ENCODE measurements around the gene RTL9. TPM values are rescaled to one million over a fixed set of nuclear protein-coding genes. Genes with fewer than 3 reads are reported as not detected.

The RTL9 gene
- total and polyA plus RNA-seq, 4 donors: 0.09 to 0.26 TPM; not detected in 2

DNA sequence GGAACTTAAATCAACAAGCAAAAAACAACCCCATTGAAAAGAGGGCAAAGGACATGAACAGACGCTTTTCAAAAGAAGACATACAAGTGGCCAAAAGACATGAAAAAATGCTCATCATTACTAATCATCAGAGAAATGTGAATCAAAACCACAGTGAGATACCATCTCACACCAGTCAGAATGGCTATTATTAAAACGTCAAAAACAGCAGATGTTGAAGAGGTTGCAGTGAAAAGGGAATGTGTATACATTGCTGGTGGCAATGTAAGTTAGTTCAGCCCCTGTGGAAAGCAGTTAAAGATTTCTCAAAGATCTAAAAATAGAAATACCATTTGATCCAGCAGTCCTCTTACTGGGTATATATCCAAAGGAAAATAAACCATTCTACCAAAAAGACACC, 22.6 kb downstream of the RTL9 start:
- no peak for ATAC-seq (ENCODE audit: low FRiP score)
- intact Hi-C loops (cut with DNase I): no loop called here

GRCh38 chrX:110383414-110383813, 24.8 kb downstream of the RTL9 start:
- Histone ChIP-seq H3K36me3 (ENCODE audit: control insufficient read depth in 1 of 2, insufficient read depth in 2 of 2, low read length in 1 of 2) (no peaks in the 10 kb centered on the region), H3K4me1 (ENCODE audit: control insufficient read depth in 1 of 2, insufficient read depth in 2 of 2, low read length in 2 of 2) (no peaks in the 10 kb centered on the region), H3K9me3 (ENCODE audit: control insufficient read depth, low read length) (no peaks in the 10 kb centered on the region), H3K27me3 (ENCODE audit: control insufficient read depth in 1 of 2, insufficient read depth in 2 of 2, low read length in 1 of 2) (no peaks in the 10 kb centered on the region), H3K4me3 (ENCODE audit: low read length in 2 of 2) (no peak overlapping the region), H3K27ac (ENCODE audit: low read depth in 1 of 2, low read length in 2 of 2) (no peak overlapping the region)
- 46 to 49% methylated on average over 2 of the region's 2 CpGs for WGBS, 2 donors
- ATAC-seq (ENCODE audit: low FRiP score) (no peak), DNase-seq (no peak)
- intact Hi-C loops (cut with DNase I): no loop called here

More for the DNA sequence above, 22.6 kb downstream of the RTL9 start:
- Histone ChIP-seq H3K27me3 (ENCODE audit: control insufficient read depth in 1 of 2, insufficient read depth in 2 of 2, low read length in 1 of 2) (no peaks in the 10 kb centered on the region), H3K4me3 (ENCODE audit: low read length in 2 of 2) (no peak overlapping the region), H3K4me1 (ENCODE audit: control insufficient read depth in 1 of 2, insufficient read depth in 2 of 2, low read length in 2 of 2) (no peaks in the 10 kb centered on the region), H3K36me3 (ENCODE audit: control insufficient read depth in 1 of 2, insufficient read depth in 2 of 2, low read length in 1 of 2) (no peaks in the 10 kb centered on the region), H3K9me3 (ENCODE audit: control insufficient read depth, low read length) (no peaks in the 10 kb centered on the region), H3K27ac (ENCODE audit: low read depth in 1 of 2, low read length in 2 of 2) (no peak overlapping the region)
- WGBS, 2 donors: 58 to 63% methylated on average over 2 of the region's 2 CpGs
- DNase-seq: no peak

- DNase-seq: no peak
- Histone ChIP-seq H3K27me3 (ENCODE audit: control insufficient read depth in 1 of 2, insufficient read depth in 2 of 2, low read length in 1 of 2) (no peaks in the 10 kb centered on the region), H3K4me3 (ENCODE audit: low read length in 2 of 2) (no peak overlapping the region), H3K27ac (ENCODE audit: low read depth in 1 of 2, low read length in 2 of 2) (no peak overlapping the region), H3K9me3 (ENCODE audit: control insufficient read depth, low read length) (no peaks in the 10 kb centered on the region), H3K4me1 (ENCODE audit: control insufficient read depth in 1 of 2, insufficient read depth in 2 of 2, low read length in 2 of 2) (no peaks in the 10 kb centered on the region), H3K36me3 (ENCODE audit: control insufficient read depth in 1 of 2, insufficient read depth in 2 of 2, low read length in 1 of 2) (no peaks in the 10 kb centered on the region)
- no peak for ATAC-seq (ENCODE audit: low FRiP score)
- intact Hi-C loops (cut with DNase I): no loop called here
- WGBS, 2 donors: 59 to 91% methylated on average over 2 of the region's 2 CpGs
These were observed 25.8 kb downstream of the RTL9 start for GRCh38 chrX:110384490-110384889.

DNA sequence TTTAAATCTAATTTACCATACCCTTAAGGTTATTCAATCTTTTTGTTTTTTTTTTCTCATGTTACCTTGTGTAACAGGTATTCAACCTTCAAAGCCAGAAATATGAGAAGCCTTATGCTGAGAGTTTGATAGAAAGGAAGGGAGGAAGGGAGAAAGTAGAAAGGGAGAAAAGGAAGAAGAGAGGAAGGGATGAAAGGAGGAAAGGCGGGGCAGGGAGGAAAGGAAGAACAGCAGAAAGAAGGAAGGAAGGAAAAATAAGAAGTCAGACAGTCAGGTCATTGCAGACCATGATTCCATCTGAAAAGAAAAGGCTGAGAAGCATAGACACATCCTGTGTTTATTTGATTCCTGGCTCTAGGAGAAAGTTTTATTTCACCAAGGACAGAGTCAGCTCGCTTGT, 30.9 kb downstream of the RTL9 start:
- H3K27ac ChIP-seq (ENCODE audit: low read depth in 1 of 2, low read length in 2 of 2): no peak overlapping the region
- intact Hi-C loops (cut with DNase I): no loop called here
- 61 to 83% methylated on average over 2 of the region's 2 CpGs for WGBS, 2 donors
- H3K4me3 ChIP-seq (ENCODE audit: low read length in 2 of 2): no peak overlapping the region
- no peaks in the 10 kb centered on the region for H3K27me3 ChIP-seq (ENCODE audit: control insufficient read depth in 1 of 2, insufficient read depth in 2 of 2, low read length in 1 of 2)
- DNase-seq (no peak), ATAC-seq (ENCODE audit: low FRiP score) (no peak)
- no peaks in the 10 kb centered on the region for H3K4me1 ChIP-seq (ENCODE audit: control insufficient read depth in 1 of 2, insufficient read depth in 2 of 2, low read length in 2 of 2)
- H3K36me3 ChIP-seq (ENCODE audit: control insufficient read depth in 1 of 2, insufficient read depth in 2 of 2, low read length in 1 of 2): no peaks in the 10 kb centered on the region
- H3K9me3 ChIP-seq (ENCODE audit: control insufficient read depth, low read length): no peaks in the 10 kb centered on the region

DNA sequence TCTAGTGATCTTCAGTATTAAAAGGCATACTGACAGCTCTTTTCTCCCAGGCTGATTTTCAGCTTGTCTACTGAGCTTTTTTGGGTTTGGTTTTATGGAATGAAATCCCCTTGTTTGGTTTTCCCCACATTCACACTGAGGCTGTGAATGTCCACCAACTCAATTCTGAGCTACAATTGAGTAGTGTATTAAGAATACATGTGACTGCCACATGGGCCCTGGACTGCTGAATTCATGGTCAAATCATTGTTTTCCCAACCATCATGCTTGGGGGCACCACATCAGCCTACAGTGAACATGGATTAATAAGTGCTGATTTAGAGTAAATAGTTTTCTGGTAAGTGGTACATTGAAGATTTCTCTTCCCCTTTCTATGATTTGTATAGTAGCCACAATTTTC, 32.4 kb downstream of the RTL9 start:
- no peak for ATAC-seq (ENCODE audit: low FRiP score)
- Histone ChIP-seq H3K4me3 (ENCODE audit: low read length in 2 of 2) (no peak overlapping the region), H3K27ac (ENCODE audit: low read depth in 1 of 2, low read length in 2 of 2) (no peak overlapping the region), H3K27me3 (ENCODE audit: control insufficient read depth in 1 of 2, insufficient read depth in 2 of 2, low read length in 1 of 2) (no peaks in the 10 kb centered on the region), H3K9me3 (ENCODE audit: control insufficient read depth, low read length) (no peaks in the 10 kb centered on the region), H3K36me3 (ENCODE audit: control insufficient read depth in 1 of 2, insufficient read depth in 2 of 2, low read length in 1 of 2) (no peaks in the 10 kb centered on the region), H3K4me1 (ENCODE audit: control insufficient read depth in 1 of 2, insufficient read depth in 2 of 2, low read length in 2 of 2) (no peaks in the 10 kb centered on the region)
- no peak for DNase-seq
- intact Hi-C loops (cut with DNase I): no loop called here

GRCh38 chrX:110394651-110395050, 36.0 kb downstream of the RTL9 start:
- Histone ChIP-seq H3K4me1 (ENCODE audit: control insufficient read depth in 1 of 2, insufficient read depth in 2 of 2, low read length in 2 of 2) (no peaks in the 10 kb centered on the region), H3K36me3 (ENCODE audit: control insufficient read depth in 1 of 2, insufficient read depth in 2 of 2, low read length in 1 of 2) (no peaks in the 10 kb centered on the region), H3K9me3 (ENCODE audit: control insufficient read depth, low read length) (no peaks in the 10 kb centered on the region), H3K4me3 (ENCODE audit: low read length in 2 of 2) (no peak overlapping the region), H3K27me3 (ENCODE audit: control insufficient read depth in 1 of 2, insufficient read depth in 2 of 2, low read length in 1 of 2) (no peaks in the 10 kb centered on the region), H3K27ac (ENCODE audit: low read depth in 1 of 2, low read length in 2 of 2) (no peak overlapping the region)
- DNase-seq (no peak), ATAC-seq (ENCODE audit: low FRiP score) (no peak)
- intact Hi-C loops (cut with DNase I): no loop called here
- WGBS, 2 donors: 67 to 86% methylated on average over 2 of the region's 2 CpGs

GRCh38 chrX:110395877-110396276, 37.2 kb downstream of the RTL9 start:
- intact Hi-C loops (cut with DNase I): no loop called here
- WGBS, 2 donors: 81 to 86% methylated on average over 1 of the region's 1 CpG
- ATAC-seq (ENCODE audit: low FRiP score) (no peak), DNase-seq (no peak)
- Histone ChIP-seq H3K9me3 (ENCODE audit: control insufficient read depth, low read length) (no peaks in the 10 kb centered on the region), H3K36me3 (ENCODE audit: control insufficient read depth in 1 of 2, insufficient read depth in 2 of 2, low read length in 1 of 2) (no peaks in the 10 kb centered on the region), H3K4me1 (ENCODE audit: control insufficient read depth in 1 of 2, insufficient read depth in 2 of 2, low read length in 2 of 2) (no peaks in the 10 kb centered on the region), H3K27ac (ENCODE audit: low read depth in 1 of 2, low read length in 2 of 2) (no peak overlapping the region), H3K4me3 (ENCODE audit: low read length in 2 of 2) (no peak overlapping the region), H3K27me3 (ENCODE audit: control insufficient read depth in 1 of 2, insufficient read depth in 2 of 2, low read length in 1 of 2) (no peaks in the 10 kb centered on the region)

- WGBS, 2 donors: 64 to 76% methylated on average over 4 of the region's 4 CpGs
- no peak overlapping the region for H3K4me3 ChIP-seq (ENCODE audit: low read length in 2 of 2)
- H3K9me3 ChIP-seq (ENCODE audit: control insufficient read depth, low read length): no peaks in the 10 kb centered on the region
- DNase-seq (no peak), ATAC-seq (ENCODE audit: low FRiP score) (no peak)
- H3K4me1 ChIP-seq (ENCODE audit: control insufficient read depth in 1 of 2, insufficient read depth in 2 of 2, low read length in 2 of 2): no peaks in the 10 kb centered on the region
- H3K27ac ChIP-seq (ENCODE audit: low read depth in 1 of 2, low read length in 2 of 2): no peak overlapping the region
- no peaks in the 10 kb centered on the region for H3K36me3 ChIP-seq (ENCODE audit: control insufficient read depth in 1 of 2, insufficient read depth in 2 of 2, low read length in 1 of 2)
- intact Hi-C loops (cut with DNase I): no loop called here
- no peaks in the 10 kb centered on the region for H3K27me3 ChIP-seq (ENCODE audit: control insufficient read depth in 1 of 2, insufficient read depth in 2 of 2, low read length in 1 of 2)
These were observed 38.1 kb downstream of the RTL9 start for GRCh38 chrX:110396735-110397134.

DNA sequence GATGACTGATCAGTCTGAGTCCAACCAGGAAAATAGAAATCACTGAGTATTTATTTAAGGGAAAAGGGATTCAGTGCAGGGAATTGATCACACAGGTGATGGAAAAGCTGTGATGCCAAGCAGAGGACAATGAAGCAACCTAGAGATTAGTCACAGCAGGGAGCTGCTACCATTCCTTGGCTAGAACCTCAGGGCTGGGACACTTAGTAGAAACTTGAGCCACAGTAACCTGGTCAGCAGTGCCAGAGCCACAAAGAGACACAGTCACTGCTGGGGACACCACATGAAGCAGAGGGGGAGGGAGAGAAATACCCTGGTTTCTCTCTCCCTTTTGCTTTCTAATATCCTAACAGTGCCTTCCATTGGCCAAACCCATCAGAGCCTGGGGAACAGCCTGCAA, 38.7 kb downstream of the RTL9 start:
- H3K9me3 ChIP-seq (ENCODE audit: control insufficient read depth, low read length): no peaks in the 10 kb centered on the region
- no peak overlapping the region for H3K4me3 ChIP-seq (ENCODE audit: low read length in 2 of 2)
- H3K36me3 ChIP-seq (ENCODE audit: control insufficient read depth in 1 of 2, insufficient read depth in 2 of 2, low read length in 1 of 2): no peaks in the 10 kb centered on the region
- no peak for ATAC-seq (ENCODE audit: low FRiP score)
- intact Hi-C loops (cut with DNase I): no loop called here
- H3K27ac ChIP-seq (ENCODE audit: low read depth in 1 of 2, low read length in 2 of 2): no peak overlapping the region
- H3K4me1 ChIP-seq (ENCODE audit: control insufficient read depth in 1 of 2, insufficient read depth in 2 of 2, low read length in 2 of 2): no peaks in the 10 kb centered on the region
- DNase-seq: no peak
- H3K27me3 ChIP-seq (ENCODE audit: control insufficient read depth in 1 of 2, insufficient read depth in 2 of 2, low read length in 1 of 2): no peaks in the 10 kb centered on the region
